RWPE2 (cell line): ENCODE data around the gene TECR.

Source experiments
- ATAC-seq: fragments of 200-7000 bp; cut with Tn5 transposase; 3 replicates; pipeline ENCODE4 v1.9.1; 2021; ENCODE audit warnings: low read depth
- DNase-seq: peaks from one replicate; pipeline ENCODE4 v3.0.0-alpha.2; 2020; ENCODE audit warnings: low spot score
- H3K27ac ChIP-seq: fragments of 450-650 bp; 2 replicates; pipeline ENCODE4 v1.5.1; 2017; ENCODE audit warnings: mild to moderate bottlenecking; ENCODE audit not compliant: poor library complexity, severe bottlenecking
- H3K27me3 ChIP-seq: fragments of 250-450 bp; sonication (Bioruptor Pico); 2 replicates; pipeline ENCODE4 v1.5.1; 2021; ENCODE audit warnings: mild to moderate bottlenecking, moderate library complexity; ENCODE audit not compliant: insufficient read depth, poor library complexity, severe bottlenecking
- H3K36me3 ChIP-seq: fragments of 250-450 bp; sonication (Bioruptor Pico); 2 replicates; pipeline ENCODE4 v1.5.1; 2020; ENCODE audit warnings: low read depth, mild to moderate bottlenecking, moderate library complexity
- H3K4me1 ChIP-seq: fragments of 250-450 bp; sonication (Bioruptor Pico); 2 replicates; pipeline ENCODE4 v1.5.1; 2021; ENCODE audit warnings: mild to moderate bottlenecking, moderate library complexity; ENCODE audit not compliant: insufficient read depth, poor library complexity, severe bottlenecking
- H3K4me3 ChIP-seq: fragments of 250-450 bp; sonication (Bioruptor Pico); 2 replicates; pipeline ENCODE4 v1.5.1; 2021; ENCODE audit warnings: mild to moderate bottlenecking, moderate library complexity; ENCODE audit not compliant: severe bottlenecking
- H3K9me3 ChIP-seq: fragments of 250-450 bp; sonication (Bioruptor Pico); 2 replicates; pipeline ENCODE4 v1.5.1; 2021; ENCODE audit warnings: mild to moderate bottlenecking, moderate library complexity; ENCODE audit not compliant: severe bottlenecking
- CTCF ChIP-seq: fragments of 450-650 bp; IDR thresholded peaks from one replicate; pipeline ENCODE4 v1.5.1; 2017; ENCODE audit warnings: mild to moderate bottlenecking, moderate library complexity; ENCODE audit not compliant: poor library complexity, severe bottlenecking

The TECR gene

DNA sequence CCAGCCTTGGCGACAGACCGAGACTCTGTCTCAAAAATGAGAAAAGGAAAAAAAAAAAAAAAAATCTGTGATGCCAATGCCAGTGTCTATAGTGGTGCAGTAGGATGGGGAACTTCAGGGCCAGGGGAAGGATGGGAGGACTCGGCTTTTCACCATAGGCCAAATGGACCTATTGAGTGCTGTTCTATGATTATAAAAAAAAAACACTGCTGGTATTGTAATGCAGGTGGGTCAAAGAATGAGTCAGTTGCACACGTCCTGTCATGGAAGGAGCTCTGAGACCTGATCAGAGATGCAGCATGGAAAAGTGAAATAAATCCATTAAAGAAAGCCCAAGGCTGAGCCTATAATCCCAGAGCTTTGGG lies 18.2 kb upstream of the TECR start:
- Histone ChIP-seq H3K27me3 (no peaks in the 10 kb centered on the region), H3K4me3 (no peak overlapping the region), H3K4me1 (peaks cover 28% of the 10 kb centered on the region), H3K27ac (peak overlapping the region; percentile 98), H3K9me3 (no peaks in the 10 kb centered on the region), H3K36me3 (peaks cover 25% of the 10 kb centered on the region)
- ATAC-seq (no peak), DNase-seq (no peak)
- TF ChIP-seq CTCF: no peak

GRCh38 chr19:14512406-14512961 lies 16.9 kb upstream of the TECR start:
- no peak for TF ChIP-seq CTCF
- Histone ChIP-seq H3K9me3 (no peaks in the 10 kb centered on the region), H3K4me1 (peaks cover 17% of the 10 kb centered on the region), H3K4me3 (no peak overlapping the region), H3K27ac (peak overlapping the region; percentile 98), H3K36me3 (peaks cover 35% of the 10 kb centered on the region), H3K27me3 (no peaks in the 10 kb centered on the region)
- DNase-seq (no peak), ATAC-seq (no peak)

DNA sequence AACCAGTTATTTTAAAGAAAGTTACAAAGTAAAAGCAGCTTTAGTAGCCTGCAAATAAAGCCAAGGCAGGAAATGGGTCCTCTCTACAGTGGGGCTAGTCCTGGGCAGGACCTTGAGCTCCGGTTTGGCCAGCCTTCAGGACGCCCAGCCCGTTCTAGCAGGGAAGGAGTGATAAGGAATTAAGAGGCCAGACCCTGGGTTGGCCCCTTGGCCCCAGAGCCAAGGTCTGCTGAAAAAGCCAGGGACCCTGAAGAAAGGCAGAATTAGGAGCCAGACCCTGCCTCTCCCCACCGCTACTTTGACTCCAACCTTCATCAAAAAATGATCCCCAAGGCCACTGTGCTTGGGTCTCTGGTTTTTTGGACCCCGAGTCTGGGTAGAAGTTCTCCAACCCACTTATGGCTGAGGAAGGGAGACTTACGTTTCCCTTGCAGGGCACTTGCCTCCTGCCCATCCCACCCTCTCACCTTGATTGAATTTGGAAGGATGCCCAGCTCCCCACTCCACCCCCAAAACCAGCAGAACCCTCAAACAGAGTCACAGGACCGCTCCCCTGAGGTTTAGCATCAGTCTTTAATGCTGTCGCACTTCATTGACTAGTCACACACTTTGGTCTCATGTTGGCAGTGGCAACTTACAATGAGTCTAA lies 15.1 kb upstream of the TECR start:
- TF ChIP-seq CTCF: no peak
- DNase-seq (no peak), ATAC-seq (no peak)
- H3K27ac ChIP-seq: peak overlapping the region; percentile 98
- no peak overlapping the region for H3K4me3 ChIP-seq
- H3K36me3 ChIP-seq: peaks cover 35% of the 10 kb centered on the region
- no peaks in the 10 kb centered on the region for H3K9me3 ChIP-seq
- peaks cover 17% of the 10 kb centered on the region for H3K4me1 ChIP-seq
- no peaks in the 10 kb centered on the region for H3K27me3 ChIP-seq

DNA sequence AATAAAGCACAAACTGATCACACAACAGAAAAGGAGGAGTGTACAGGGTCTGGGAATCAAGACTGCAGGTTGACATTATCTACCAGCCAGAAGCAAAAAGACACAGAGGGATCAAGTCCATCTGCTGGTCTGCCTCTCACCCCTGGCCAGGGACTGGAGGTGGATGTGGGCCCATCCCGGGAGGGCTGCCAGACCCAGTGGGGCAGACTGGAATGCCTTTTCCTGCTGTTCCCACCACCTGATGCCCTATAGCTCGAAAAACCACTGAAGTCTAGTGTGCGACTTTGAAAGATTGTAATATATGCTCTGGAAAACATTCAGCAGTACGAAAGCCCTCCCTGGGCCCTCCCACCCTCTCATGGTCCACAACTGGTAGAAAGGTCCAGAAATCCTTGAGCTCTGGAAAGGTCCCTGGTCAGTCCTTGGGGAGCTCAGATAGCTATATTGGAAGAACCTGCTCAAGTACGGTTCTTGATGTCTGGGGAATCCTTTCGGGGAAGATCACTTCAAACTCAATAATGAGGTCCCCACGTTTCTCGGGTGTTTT lies 13.8 kb upstream of the TECR start:
- Histone ChIP-seq H3K36me3 (peaks cover 35% of the 10 kb centered on the region), H3K27ac (peak overlapping the region; percentile 98), H3K4me3 (peak overlapping the region; percentile 80), H3K4me1 (peaks cover 24% of the 10 kb centered on the region), H3K9me3 (no peaks in the 10 kb centered on the region), H3K27me3 (no peaks in the 10 kb centered on the region)
- no peak for DNase-seq
- ATAC-seq: no peak
- TF ChIP-seq CTCF: no peak

DNA sequence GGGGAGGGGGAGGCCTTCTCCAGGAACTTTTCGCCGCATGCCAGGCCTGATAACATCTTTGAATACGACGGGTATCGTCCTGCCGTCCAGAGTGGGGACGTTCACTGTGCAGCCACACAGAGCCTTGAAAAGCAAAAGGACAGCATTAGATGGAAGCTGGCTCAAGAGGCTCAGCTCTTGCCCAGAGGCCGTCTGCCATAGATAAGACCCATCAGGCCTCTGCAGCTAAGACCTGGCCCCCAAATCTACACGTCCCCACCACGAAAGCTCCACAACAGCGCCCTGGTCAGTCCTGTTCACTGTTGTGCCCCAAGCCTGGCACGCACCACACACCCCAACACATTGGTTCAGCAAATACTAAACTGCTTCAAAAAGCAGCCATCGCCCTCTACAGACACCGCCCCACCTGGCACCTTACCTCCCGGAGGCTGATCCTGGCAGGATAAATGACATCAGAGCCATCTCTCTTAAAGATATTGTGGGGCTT lies 13.3 kb upstream of the TECR start:
- ATAC-seq (no peak), DNase-seq (no peak)
- TF ChIP-seq CTCF: peak; percentile 44
- Histone ChIP-seq H3K36me3 (peaks cover 35% of the 10 kb centered on the region), H3K27ac (peak overlapping the region; percentile 98), H3K27me3 (no peaks in the 10 kb centered on the region), H3K4me1 (peaks cover 22% of the 10 kb centered on the region), H3K4me3 (peak overlapping the region; percentile 80), H3K9me3 (no peaks in the 10 kb centered on the region)
